ENCODE results near the gene HDAC11. TPM values are rescaled to one million over a fixed set of nuclear protein-coding genes. Genes with fewer than 3 reads are reported as not detected.
"Not testable (repeated sequence)": the region's sequence is repeated elsewhere in the genome, so short reads cannot be mapped to it uniquely, and the experiment has no call there.

HDAC11 gene
- polyA plus RNA-seq, 3 donors = 20.6 to 21.6 (median 21.5) TPM

- no peak for DNase-seq
These were observed 16.3 kb upstream of the HDAC11 start for GRCh38 chr3:13463618-13464400.

- no peak for DNase-seq
These were observed 14.8 kb upstream of the HDAC11 start for GRCh38 chr3:13465236-13465873.

- DNase-seq = no peak
These were observed 13.3 kb upstream of the HDAC11 start for GRCh38 chr3:13466781-13467180.

GRCh38 chr3:13470894-13471574 lies 9.1 kb upstream of the HDAC11 start:
- DNase-seq = no peak

GRCh38 chr3:13472286-13472685 lies 7.8 kb upstream of the HDAC11 start:
- DNase-seq = no peak

GRCh38 chr3:13473020-13473419 lies 7.1 kb upstream of the HDAC11 start:
- DNase-seq = no peak

- no peak for DNase-seq
These were observed 6.1 kb upstream of the HDAC11 start for GRCh38 chr3:13474021-13474420.

- no peak for DNase-seq
These were observed 5.3 kb upstream of the HDAC11 start for GRCh38 chr3:13474776-13475303.

- DNase-seq = no peak
These were observed 4.1 kb upstream of the HDAC11 start for GRCh38 chr3:13475871-13476590.

- no peak for DNase-seq
These were observed 2.2 kb upstream of the HDAC11 start for GRCh38 chr3:13477943-13478342.

- no peak for DNase-seq
These were observed 849 bp upstream of the HDAC11 start for GRCh38 chr3:13479332-13479581.

GRCh38 chr3:13480340-13481318 lies 523 bp downstream of the HDAC11 start:
- no peak for DNase-seq

GRCh38 chr3:13482106-13482690 lies 2.1 kb downstream of the HDAC11 start:
- no peak for DNase-seq

- DNase-seq = no peak
These were observed 3.2 kb downstream of the HDAC11 start for GRCh38 chr3:13483286-13483685.

GRCh38 chr3:13483988-13484695 lies 4.0 kb downstream of the HDAC11 start:
- DNase-seq = no peak

- DNase-seq = peak; percentile 82
These were observed 4.9 kb downstream of the HDAC11 start for GRCh38 chr3:13484851-13485590.

GRCh38 chr3:13485630-13486562 lies 5.8 kb downstream of the HDAC11 start:
- not testable (repeated sequence) for DNase-seq

GRCh38 chr3:13487403-13487802 lies 7.3 kb downstream of the HDAC11 start:
- DNase-seq = no peak

Measured in renal pelvis (tissue), 4 donors.